ENCODE measurements around the gene MAIP1.
A peak's percentile ranks its signal among the peaks of the same experiment; 100 is the strongest.

MAIP1 gene

DNA sequence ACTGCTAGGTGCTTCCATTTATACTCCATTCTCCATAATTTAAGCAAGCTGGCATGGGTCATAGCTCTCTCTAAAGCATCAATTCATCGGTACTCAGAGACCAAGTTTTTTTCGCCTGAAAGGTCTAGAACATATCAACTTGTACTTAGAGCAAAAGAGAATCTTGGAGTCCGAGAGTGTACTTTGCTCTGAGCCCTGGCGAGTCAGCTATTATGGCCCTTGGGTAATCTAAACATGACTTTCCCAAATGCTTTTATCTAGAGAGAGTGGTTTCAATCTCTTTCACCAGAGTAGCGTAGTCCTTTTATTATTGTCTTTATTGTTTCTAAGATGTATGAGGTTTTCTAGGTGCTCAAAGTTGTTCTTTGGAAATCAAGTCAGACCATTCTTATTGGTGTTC, 34.4 kb downstream of the MAIP1 start:
- Histone ChIP-seq H3K9ac (ENCODE audit: low read length) (no peak overlapping the region), H3K4ac (ENCODE audit: low read depth in 1 of 2, low read length in 2 of 2) (no peak overlapping the region), H3K23ac (ENCODE audit: low read length in 2 of 2) (no peak overlapping the region), H2BK5ac (ENCODE audit: low read depth, low read length, poor library complexity, severe bottlenecking) (no peak overlapping the region), H3K18ac (ENCODE audit: low read depth in 1 of 2, low read length in 2 of 2) (no peak overlapping the region), H4K8ac (ENCODE audit: low read length) (no peak overlapping the region), H2AFZ (ENCODE audit: low read depth, low read length) (no peak overlapping the region), H3K27me3 (ENCODE audit: control insufficient read depth in 1 of 2, insufficient read depth in 1 of 2, low read length in 2 of 2) (no peaks in the 10 kb centered on the region), H4K91ac (ENCODE audit: low read length) (no peak overlapping the region), H3K14ac (ENCODE audit: low read length in 2 of 2) (no peak overlapping the region), H3K27ac (ENCODE audit: low read length, poor library complexity, severe bottlenecking) (no peak overlapping the region), H3K36me3 (ENCODE audit: control insufficient read depth in 1 of 2, insufficient read depth in 2 of 2, low read depth in 1 of 2, low read length in 2 of 2) (no peaks in the 10 kb centered on the region), H3K9me3 (ENCODE audit: control insufficient read depth, low read length) (no peaks in the 10 kb centered on the region), H3K4me2 (ENCODE audit: low read length, poor library complexity, severe bottlenecking) (no peak overlapping the region), H3K79me1 (replicated peaks; ENCODE audit: low read length, poor library complexity, severe bottlenecking) (no peaks in the 10 kb centered on the region), H2BK12ac (ENCODE audit: low read length in 2 of 2) (no peak overlapping the region), H3K4me3 (ENCODE audit: insufficient read depth in 1 of 2, low read depth in 1 of 2, low read length in 2 of 2) (no peak overlapping the region), H2BK15ac (ENCODE audit: low read depth, poor library complexity, severe bottlenecking) (no peak overlapping the region), H2BK120ac (ENCODE audit: low read depth, low read length) (no peak overlapping the region), H2AK5ac (ENCODE audit: low read length, severe bottlenecking) (no peak overlapping the region), H3K4me1 (ENCODE audit: control insufficient read depth, insufficient read depth, low read depth, low read length) (no peaks in the 10 kb centered on the region)
- 75% methylated on average over 4 of the region's 5 CpGs for WGBS
- DNase-seq: peak; percentile 33

DNA sequence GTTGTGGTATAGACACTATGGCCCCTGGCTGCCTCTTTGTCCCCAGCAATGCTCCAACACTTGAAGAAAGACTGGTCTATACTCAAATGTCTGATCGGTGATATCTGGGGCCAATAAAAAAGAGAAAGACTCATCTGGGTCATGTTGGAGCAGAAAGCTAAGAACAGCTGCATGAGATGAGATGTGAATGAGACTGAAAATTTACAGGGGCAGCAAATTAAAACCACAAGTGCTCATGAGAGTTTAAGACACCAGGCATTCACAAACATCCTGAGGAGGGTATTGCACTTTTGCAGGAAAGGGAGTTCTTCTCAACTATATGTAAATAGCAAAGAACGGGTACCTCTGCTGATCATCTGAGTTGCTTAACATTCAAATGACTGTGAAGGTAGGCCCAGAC, 36.3 kb downstream of the MAIP1 start:
- H2AFZ ChIP-seq (ENCODE audit: low read depth, low read length): no peak overlapping the region
- H2BK15ac ChIP-seq (ENCODE audit: low read depth, poor library complexity, severe bottlenecking): no peak overlapping the region
- H2BK120ac ChIP-seq (ENCODE audit: low read depth, low read length): no peak overlapping the region
- no peaks in the 10 kb centered on the region for H3K36me3 ChIP-seq (ENCODE audit: control insufficient read depth in 1 of 2, insufficient read depth in 2 of 2, low read depth in 1 of 2, low read length in 2 of 2)
- H3K27me3 ChIP-seq (ENCODE audit: control insufficient read depth in 1 of 2, insufficient read depth in 1 of 2, low read length in 2 of 2): no peaks in the 10 kb centered on the region
- no peak overlapping the region for H3K14ac ChIP-seq (ENCODE audit: low read length in 2 of 2)
- H4K8ac ChIP-seq (ENCODE audit: low read length): no peak overlapping the region
- H3K79me1 ChIP-seq (replicated peaks; ENCODE audit: low read length, poor library complexity, severe bottlenecking): no peaks in the 10 kb centered on the region
- H3K18ac ChIP-seq (ENCODE audit: low read depth in 1 of 2, low read length in 2 of 2): no peak overlapping the region
- no peak overlapping the region for H3K4ac ChIP-seq (ENCODE audit: low read depth in 1 of 2, low read length in 2 of 2)
- no peak for DNase-seq
- H4K91ac ChIP-seq (ENCODE audit: low read length): no peak overlapping the region
- H2AK5ac ChIP-seq (ENCODE audit: low read length, severe bottlenecking): no peak overlapping the region
- H3K4me2 ChIP-seq (ENCODE audit: low read length, poor library complexity, severe bottlenecking): no peak overlapping the region
- H2BK5ac ChIP-seq (ENCODE audit: low read depth, low read length, poor library complexity, severe bottlenecking): no peak overlapping the region
- peaks cover 1% of the 10 kb centered on the region for H3K4me1 ChIP-seq (ENCODE audit: control insufficient read depth, insufficient read depth, low read depth, low read length)
- no peak overlapping the region for H3K23ac ChIP-seq (ENCODE audit: low read length in 2 of 2)
- H2BK12ac ChIP-seq (ENCODE audit: low read length in 2 of 2): no peak overlapping the region
- H3K4me3 ChIP-seq (ENCODE audit: insufficient read depth in 1 of 2, low read depth in 1 of 2, low read length in 2 of 2): no peak overlapping the region
- 89% methylated on average over 2 of the region's 2 CpGs for WGBS
- no peak overlapping the region for H3K9ac ChIP-seq (ENCODE audit: low read length)
- no peaks in the 10 kb centered on the region for H3K9me3 ChIP-seq (ENCODE audit: control insufficient read depth, low read length)
- no peak overlapping the region for H3K27ac ChIP-seq (ENCODE audit: low read length, poor library complexity, severe bottlenecking)

DNA sequence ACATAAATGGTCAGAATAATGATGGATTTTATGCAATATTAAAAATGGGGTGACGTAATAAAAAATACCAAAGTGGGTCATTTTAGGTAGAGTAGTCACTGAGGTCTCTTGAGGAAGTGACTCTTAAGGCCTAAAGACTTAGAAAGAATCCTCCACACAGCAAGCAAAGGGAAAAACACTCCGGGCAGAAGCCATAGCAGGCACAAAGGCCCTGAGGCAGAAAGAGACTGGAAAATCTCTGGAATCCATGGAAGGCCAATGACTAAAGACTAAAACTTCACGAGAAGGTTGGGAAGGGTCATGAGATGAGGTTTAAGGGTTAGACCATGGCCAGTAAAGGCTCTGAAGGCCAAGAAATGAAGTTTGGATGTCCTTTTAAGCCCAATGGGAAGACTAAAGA, 36.9 kb downstream of the MAIP1 start:
- Histone ChIP-seq H3K27ac (ENCODE audit: low read length, poor library complexity, severe bottlenecking) (no peak overlapping the region), H3K9me3 (ENCODE audit: control insufficient read depth, low read length) (no peaks in the 10 kb centered on the region)
- 92% methylated on average over 3 of the region's 3 CpGs for WGBS

DNA sequence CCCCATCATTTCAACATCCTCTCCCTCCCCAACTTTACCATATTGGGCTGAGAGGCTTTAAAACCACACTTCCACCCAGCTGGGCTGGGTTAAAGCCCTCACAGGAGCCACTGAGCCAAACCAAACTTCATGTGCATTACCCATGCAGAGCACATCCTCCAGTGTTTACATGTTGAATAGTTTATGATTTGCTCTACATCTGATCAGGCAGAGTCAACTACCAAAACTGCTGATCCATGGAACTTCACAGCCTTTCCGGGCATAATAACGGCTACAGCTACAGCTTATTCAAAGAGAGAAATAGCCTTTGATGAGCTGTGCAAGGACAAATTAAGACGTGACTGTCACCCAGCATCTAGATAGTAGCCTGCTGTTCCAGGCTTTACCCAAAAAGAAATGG, 39.0 kb downstream of the MAIP1 start:
- Histone ChIP-seq H2BK12ac (ENCODE audit: low read length in 2 of 2) (no peak overlapping the region), H3K36me3 (ENCODE audit: control insufficient read depth in 1 of 2, insufficient read depth in 2 of 2, low read depth in 1 of 2, low read length in 2 of 2) (no peaks in the 10 kb centered on the region), H3K79me1 (replicated peaks; ENCODE audit: low read length, poor library complexity, severe bottlenecking) (no peaks in the 10 kb centered on the region), H3K4me1 (ENCODE audit: control insufficient read depth, insufficient read depth, low read depth, low read length) (peaks cover 1% of the 10 kb centered on the region), H3K4me3 (ENCODE audit: insufficient read depth in 1 of 2, low read depth in 1 of 2, low read length in 2 of 2) (no peak overlapping the region), H2AK5ac (ENCODE audit: low read length, severe bottlenecking) (no peak overlapping the region), H3K27me3 (ENCODE audit: control insufficient read depth in 1 of 2, insufficient read depth in 1 of 2, low read length in 2 of 2) (no peaks in the 10 kb centered on the region), H4K8ac (ENCODE audit: low read length) (no peak overlapping the region), H2BK120ac (ENCODE audit: low read depth, low read length) (no peak overlapping the region), H3K18ac (ENCODE audit: low read depth in 1 of 2, low read length in 2 of 2) (no peak overlapping the region), H3K27ac (ENCODE audit: low read length, poor library complexity, severe bottlenecking) (no peak overlapping the region), H2AFZ (ENCODE audit: low read depth, low read length) (no peak overlapping the region), H3K23ac (ENCODE audit: low read length in 2 of 2) (no peak overlapping the region), H3K4ac (ENCODE audit: low read depth in 1 of 2, low read length in 2 of 2) (no peak overlapping the region), H3K14ac (ENCODE audit: low read length in 2 of 2) (no peak overlapping the region), H2BK15ac (ENCODE audit: low read depth, poor library complexity, severe bottlenecking) (no peak overlapping the region), H3K4me2 (ENCODE audit: low read length, poor library complexity, severe bottlenecking) (no peak overlapping the region), H2BK5ac (ENCODE audit: low read depth, low read length, poor library complexity, severe bottlenecking) (no peak overlapping the region), H3K9me3 (ENCODE audit: control insufficient read depth, low read length) (no peaks in the 10 kb centered on the region), H3K9ac (ENCODE audit: low read length) (no peak overlapping the region), H4K91ac (ENCODE audit: low read length) (no peak overlapping the region)
- 93% methylated on average over 3 of the region's 3 CpGs for whole genome bisulfite sequencing
- no peak for DNase-seq

More for the DNA sequence above, 36.9 kb downstream of the MAIP1 start:
- Histone ChIP-seq H3K4me3 (ENCODE audit: insufficient read depth in 1 of 2, low read depth in 1 of 2, low read length in 2 of 2) (no peak overlapping the region), H3K4me2 (ENCODE audit: low read length, poor library complexity, severe bottlenecking) (no peak overlapping the region), H2BK12ac (ENCODE audit: low read length in 2 of 2) (no peak overlapping the region), H3K23ac (ENCODE audit: low read length in 2 of 2) (no peak overlapping the region), H3K4ac (ENCODE audit: low read depth in 1 of 2, low read length in 2 of 2) (no peak overlapping the region), H4K91ac (ENCODE audit: low read length) (no peak overlapping the region), H2AK5ac (ENCODE audit: low read length, severe bottlenecking) (no peak overlapping the region), H3K14ac (ENCODE audit: low read length in 2 of 2) (no peak overlapping the region), H3K79me1 (replicated peaks; ENCODE audit: low read length, poor library complexity, severe bottlenecking) (no peaks in the 10 kb centered on the region), H3K4me1 (ENCODE audit: control insufficient read depth, insufficient read depth, low read depth, low read length) (peaks cover 1% of the 10 kb centered on the region), H3K36me3 (ENCODE audit: control insufficient read depth in 1 of 2, insufficient read depth in 2 of 2, low read depth in 1 of 2, low read length in 2 of 2) (no peaks in the 10 kb centered on the region), H2BK15ac (ENCODE audit: low read depth, poor library complexity, severe bottlenecking) (no peak overlapping the region), H3K18ac (ENCODE audit: low read depth in 1 of 2, low read length in 2 of 2) (no peak overlapping the region), H2AFZ (ENCODE audit: low read depth, low read length) (no peak overlapping the region), H2BK5ac (ENCODE audit: low read depth, low read length, poor library complexity, severe bottlenecking) (no peak overlapping the region), H3K9ac (ENCODE audit: low read length) (no peak overlapping the region), H4K8ac (ENCODE audit: low read length) (no peak overlapping the region), H2BK120ac (ENCODE audit: low read depth, low read length) (no peak overlapping the region), H3K27me3 (ENCODE audit: control insufficient read depth in 1 of 2, insufficient read depth in 1 of 2, low read length in 2 of 2) (no peaks in the 10 kb centered on the region)
- no peak for DNase-seq
